Heart left ventricle (tissue), 13 donors: Measurements from ENCODE around the gene BORCS5.

ENCODE experiments used
- POLR2A ChIP-seq, 2 donors: fragments of 450-650 bp; IDR thresholded peaks; one replicate each; pipeline ENCODE4 v1.6.1; 2017; ENCODE audit warnings: antibody characterized with exemption in 2 of 2, mild to moderate bottlenecking in 2 of 2, moderate library complexity in 2 of 2
- TF ChIP-seq, protein P1 (sequence below), 12 donors: fragments of 200-600 bp; sonication (generic) in 4 of 12; IDR thresholded peaks; one replicate each; pipeline versions ENCODE4 v1.5.0 to v1.8.0; 2018 to 2022; ENCODE audit warnings: antibody characterized with exemption in 12 of 12, mild to moderate bottlenecking in 5 of 12
- donor health status: ischemic (EF 13 %, LVEDD 7.1; RV severe dilation, severe dysfunction).
- donor health status: DM: no; HTN: yes; CAD: no.
- donor health status: DM: no; HTN: no; CAD: no.
- donor health status: ischemic (EF 25% LVEDD 6.9; RV normal size, moderate dysfunction).
- donor health status: ischemic (EF 25% LVEDD 5.7; RV mildly dilated, moderate dysfunction).
- donor health status: ischemic (EF 35%, LVEDD 5.7; RV mildly dilated, moderate dysfunction).
- donor health status: nonischemic (EF 11% LVEDD 7.7; RV severe dilation, severe dysfunction).
- donor health status: DM: yes; HTN: yes; CAD: no.
- donor health status: PGD.
- donor health status: ischemic (EF 29% LVEDD 5.4; RV normal size, mild dysfunction).
- donor health status: nonischemic (EF 23%, LVEDD 6.1; RV moderate dilation, normal function).

DNA sequence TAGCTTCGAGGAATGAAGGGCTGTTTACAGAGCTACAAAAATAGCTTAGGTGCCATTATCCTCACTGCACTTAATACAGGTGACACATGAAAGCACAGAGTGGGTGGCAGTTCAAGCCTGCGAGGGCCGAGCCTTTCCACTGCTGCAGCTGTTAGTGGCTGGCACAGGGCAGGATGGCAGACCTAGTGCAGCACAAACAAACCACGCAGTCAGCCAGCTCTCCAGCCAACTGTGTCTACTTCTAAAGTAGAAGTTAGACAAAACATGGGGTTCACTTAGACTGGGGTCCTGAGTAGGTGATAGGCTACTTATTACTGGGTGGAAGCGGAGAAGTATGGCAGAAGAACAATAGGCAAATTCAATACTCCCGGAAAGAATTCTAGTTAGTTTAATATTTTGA, 110.4 kb downstream of the BORCS5 start:
- TF ChIP-seq, protein P1, sequence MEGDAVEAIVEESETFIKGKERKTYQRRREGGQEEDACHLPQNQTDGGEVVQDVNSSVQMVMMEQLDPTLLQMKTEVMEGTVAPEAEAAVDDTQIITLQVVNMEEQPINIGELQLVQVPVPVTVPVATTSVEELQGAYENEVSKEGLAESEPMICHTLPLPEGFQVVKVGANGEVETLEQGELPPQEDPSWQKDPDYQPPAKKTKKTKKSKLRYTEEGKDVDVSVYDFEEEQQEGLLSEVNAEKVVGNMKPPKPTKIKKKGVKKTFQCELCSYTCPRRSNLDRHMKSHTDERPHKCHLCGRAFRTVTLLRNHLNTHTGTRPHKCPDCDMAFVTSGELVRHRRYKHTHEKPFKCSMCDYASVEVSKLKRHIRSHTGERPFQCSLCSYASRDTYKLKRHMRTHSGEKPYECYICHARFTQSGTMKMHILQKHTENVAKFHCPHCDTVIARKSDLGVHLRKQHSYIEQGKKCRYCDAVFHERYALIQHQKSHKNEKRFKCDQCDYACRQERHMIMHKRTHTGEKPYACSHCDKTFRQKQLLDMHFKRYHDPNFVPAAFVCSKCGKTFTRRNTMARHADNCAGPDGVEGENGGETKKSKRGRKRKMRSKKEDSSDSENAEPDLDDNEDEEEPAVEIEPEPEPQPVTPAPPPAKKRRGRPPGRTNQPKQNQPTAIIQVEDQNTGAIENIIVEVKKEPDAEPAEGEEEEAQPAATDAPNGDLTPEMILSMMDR (IDR thresholded peaks at IDR 0.05) = no peak
- TF ChIP-seq POLR2A (IDR thresholded peaks at IDR 0.05) = no peak
